ENCODE results near the gene AOC2.
"Not testable (repeated sequence)": the region's sequence is repeated elsewhere in the genome, so short reads cannot be mapped to it uniquely, and the experiment has no call there.

AOC2 gene

GRCh38 chr17:42891539-42892152, 47.3 kb downstream of the AOC2 start:
- no peak for TF ChIP-seq CTCF (IDR thresholded peaks at IDR 0.05; ENCODE audit: low read depth, low read length, missing control alignments)
- no peak for DNase-seq (ENCODE audit: low read depth)
- H3K4me3 ChIP-seq (ENCODE audit: low read depth, low read length) = no peak overlapping the region

GRCh38 chr17:42893359-42893758, 49.0 kb downstream of the AOC2 start:
- no peak for TF ChIP-seq CTCF (IDR thresholded peaks at IDR 0.05; ENCODE audit: low read depth, low read length, missing control alignments)
- no peak for DNase-seq (ENCODE audit: low read depth)
- no peak overlapping the region for H3K4me3 ChIP-seq (ENCODE audit: low read depth, low read length)

- no peak for DNase-seq (ENCODE audit: low read depth)
- no peak for TF ChIP-seq CTCF (IDR thresholded peaks at IDR 0.05; ENCODE audit: low read depth, low read length, missing control alignments)
- H3K4me3 ChIP-seq (ENCODE audit: low read depth, low read length) = no peak overlapping the region
Measured at GRCh38 chr17:42894283-42895184, 50.2 kb downstream of the AOC2 start.

GRCh38 chr17:42895185-42895555, 50.8 kb downstream of the AOC2 start:
- TF ChIP-seq CTCF (IDR thresholded peaks at IDR 0.05; ENCODE audit: low read depth, low read length, missing control alignments) = no peak
- H3K4me3 ChIP-seq (ENCODE audit: low read depth, low read length) = no peak overlapping the region
- DNase-seq (ENCODE audit: low read depth) = no peak

- TF ChIP-seq CTCF (IDR thresholded peaks at IDR 0.05; ENCODE audit: low read depth, low read length, missing control alignments) = no peak
- H3K4me3 ChIP-seq (ENCODE audit: low read depth, low read length) = no peak overlapping the region
- no peak for DNase-seq (ENCODE audit: low read depth)
Measured at GRCh38 chr17:42898147-42898811, 53.9 kb downstream of the AOC2 start.

DNA sequence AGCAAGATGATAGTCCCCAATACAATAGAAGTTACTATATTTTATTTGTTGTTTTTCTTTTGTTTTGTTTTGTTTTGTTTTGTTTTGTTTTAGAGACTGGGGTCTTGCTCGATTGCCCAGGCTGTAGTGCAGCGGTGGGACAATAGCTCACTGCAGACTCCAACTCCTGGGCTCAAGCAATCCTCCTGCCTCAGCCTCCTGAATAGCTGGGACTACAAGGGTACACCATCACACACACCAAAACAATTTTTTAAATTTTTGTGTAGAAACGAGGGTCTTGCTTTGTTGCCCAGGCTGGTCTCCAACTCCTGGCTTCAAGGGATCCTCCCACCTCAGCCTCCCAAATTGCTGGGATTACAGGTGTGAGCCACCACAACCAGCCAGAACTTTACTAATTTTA, 55.6 kb downstream of the AOC2 start:
- not testable (repeated sequence) for DNase-seq (ENCODE audit: low read depth); H3K4me3 ChIP-seq (ENCODE audit: low read depth, low read length)

Measured in GM12864 (cell line).